GM12891 (cell line): ENCODE results near the gene KNDC1.

Experiments
- DNase-seq: peaks from one replicate; pipeline ENCODE4 v3.0.0; 2011; ENCODE audit warnings: low spot score; ENCODE audit not compliant: insufficient read length
- FAIRE-seq: peaks from 2 replicates; lab custom pipeline; 2011; peaks lifted over from hg19 to GRCh38; lab: Jason Lieb, UNC
- PAX5 ChIP-seq: IDR thresholded peaks from 2 replicates; pipeline ENCODE4 v1.6.1; 2011; ENCODE audit warnings: low read length, moderate library complexity, mild to moderate bottlenecking; ENCODE audit not compliant: insufficient read depth, severe bottlenecking
- POLR2A ChIP-seq: IDR thresholded peaks from 2 replicates; pipeline ENCODE4 v1.6.1; 2011; ENCODE audit warnings: low read depth, low read length, control low read depth
- POLR2AphosphoS5 ChIP-seq: IDR thresholded peaks from 2 replicates; pipeline ENCODE4 v1.6.1; 2011; ENCODE audit warnings: low read depth, low read length, control low read depth
- POU2F2 ChIP-seq: IDR thresholded peaks from 2 replicates; pipeline ENCODE4 v1.6.1; 2011; ENCODE audit warnings: low read depth, mild to moderate bottlenecking, control low read depth, low read length, moderate library complexity
- SPI1 ChIP-seq: IDR thresholded peaks from 2 replicates; pipeline ENCODE4 v1.6.1; 2011; ENCODE audit warnings: low read depth, low read length, control low read depth
- TAF1 ChIP-seq: IDR thresholded peaks from 2 replicates; pipeline ENCODE4 v1.6.1; 2011; ENCODE audit warnings: low read depth, low read length, control low read depth

The KNDC1 gene

DNA sequence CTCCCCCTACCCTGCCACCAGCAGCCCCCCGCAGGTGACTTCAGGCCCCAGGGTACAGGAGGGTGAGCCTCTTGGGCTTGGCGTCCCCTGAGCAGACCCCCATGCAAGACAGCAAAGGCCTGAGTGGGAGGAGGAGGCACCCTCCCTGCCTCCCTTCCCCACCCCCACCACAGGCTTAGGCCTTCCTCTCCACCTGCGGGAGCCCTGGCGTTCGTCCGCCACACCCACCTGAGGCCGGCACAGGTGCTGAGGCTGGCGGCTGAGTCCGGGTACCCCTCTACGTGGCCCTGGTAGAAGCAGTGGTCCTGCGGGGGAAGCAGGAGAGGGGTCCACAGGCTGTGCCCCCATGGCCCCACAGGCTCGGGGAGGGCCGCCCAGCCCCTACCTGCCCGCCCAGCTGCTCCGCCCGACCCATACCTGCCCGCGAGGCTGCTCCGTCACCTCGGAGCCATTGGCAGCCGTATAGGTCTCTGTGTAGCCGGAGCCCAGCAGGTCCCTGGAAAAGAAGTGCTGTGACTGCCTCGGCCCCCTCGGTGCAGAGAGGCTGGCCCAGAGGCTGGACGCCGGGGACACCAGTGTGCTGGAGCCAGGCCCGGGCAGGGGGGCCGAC is 113.6 kb downstream of the KNDC1 start:
- FAIRE-seq = no peak
- TF ChIP-seq SPI1 = no peak
- no peak for TF ChIP-seq POU2F2
- no peak for TF ChIP-seq POLR2A
- no peak for TF ChIP-seq POLR2AphosphoS5
- TF ChIP-seq TAF1 = no peak
- TF ChIP-seq PAX5 = no peak
- DNase-seq = no peak

GRCh38 chr10:133274751-133275683 is 115.0 kb downstream of the KNDC1 start:
- DNase-seq = peak; percentile 89
- peak; percentile 55; the same call in 1 of the 2 replicates for TF ChIP-seq POLR2A
- peak; percentile 52 for TF ChIP-seq PAX5
- peak; percentile 97 for TF ChIP-seq POU2F2
- TF ChIP-seq POLR2AphosphoS5 = peak; percentile 69
- peak; percentile 44; the same call in 1 of the 2 replicates for TF ChIP-seq TAF1
- TF ChIP-seq SPI1 = no peak

DNA sequence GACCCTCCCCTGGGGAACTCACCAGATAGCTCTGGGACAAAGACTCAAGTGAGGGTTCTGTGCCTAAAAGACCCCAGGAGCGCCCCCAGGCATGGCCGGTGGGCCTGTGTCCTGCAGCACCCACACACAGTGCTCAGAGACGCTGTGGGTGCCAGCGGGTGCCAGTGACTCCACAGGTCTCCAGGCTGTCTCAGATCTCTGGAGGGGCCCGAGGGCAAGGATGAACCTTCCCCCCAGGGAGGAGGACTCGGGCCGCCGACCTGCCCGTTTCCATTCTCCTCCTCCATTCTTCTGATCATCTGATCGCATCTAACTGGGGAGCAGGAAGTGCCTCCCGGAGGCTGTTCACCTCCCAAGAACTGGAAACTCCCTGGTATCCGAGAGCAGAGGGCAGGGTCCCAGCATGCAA is 115.7 kb downstream of the KNDC1 start:
- TF ChIP-seq POU2F2 (no peak), POLR2A (peak; percentile 52; the same call in 1 of the 2 replicates), POLR2AphosphoS5 (no peak), TAF1 (no peak; the same call in 1 of the 2 replicates), SPI1 (no peak), PAX5 (no peak)
- FAIRE-seq = peak; percentile 78
- DNase-seq = no peak

More at GRCh38 chr10:133274751-133275683, 115.0 kb downstream of the KNDC1 start:
- peak; percentile 96 for FAIRE-seq
